Glutamatergic neuron (in vitro differentiated cells): ENCODE data around the gene SPTBN1. TPM values are rescaled to one million over a fixed set of nuclear protein-coding genes. Genes with fewer than 3 reads are reported as not detected.

Experiments
- DNase-seq: peaks from one replicate; pipeline ENCODE4 v3.0.0; 2022
- H3K27ac Mint-ChIP-seq: one replicate; pipeline ENCODE4 v1.8.0; 2020; ENCODE audit warnings: mild to moderate bottlenecking, mixed read lengths, inconsistent platforms; ENCODE audit not compliant: unreplicated experiment
- H3K27me3 Mint-ChIP-seq: one replicate; pipeline ENCODE4 v1.8.0; 2020; ENCODE audit warnings: mild to moderate bottlenecking, moderate library complexity, mixed read lengths, inconsistent platforms; ENCODE audit not compliant: unreplicated experiment
- H3K36me3 Mint-ChIP-seq: one replicate; pipeline ENCODE4 v1.8.0; 2020; ENCODE audit warnings: mild to moderate bottlenecking, mixed read lengths, inconsistent platforms; ENCODE audit not compliant: unreplicated experiment
- H3K4me1 Mint-ChIP-seq: one replicate; pipeline ENCODE4 v1.8.0; 2020; ENCODE audit warnings: mild to moderate bottlenecking, low read depth, mixed read lengths, inconsistent platforms; ENCODE audit not compliant: unreplicated experiment
- H3K4me3 Mint-ChIP-seq: one replicate; pipeline ENCODE4 v1.8.0; 2020; ENCODE audit warnings: mild to moderate bottlenecking, mixed read lengths, inconsistent platforms; ENCODE audit not compliant: unreplicated experiment
- H3K9me3 Mint-ChIP-seq: one replicate; pipeline ENCODE4 v1.8.0; 2020; ENCODE audit warnings: mild to moderate bottlenecking, moderate library complexity, mixed read lengths, inconsistent platforms; ENCODE audit not compliant: unreplicated experiment
- total RNA-seq: library from RNA; stranded (reverse); fragmentation: NEBNext Ultra II Directional; extraction: Animal tissue kit (Norgen Biotek cat#: 25700); gene quantifications from one replicate; pipeline ENCODE4 v1.2.1, GENCODE V29; 2021; ENCODE audit not compliant: unreplicated experiment
- TF ChIP-seq, protein P1 (sequence below): fragments of 200-600 bp; sonication (generic); IDR thresholded peaks from one replicate; pipeline ENCODE4 v1.5.0; 2021; ENCODE audit not compliant: partially characterized antibody, unreplicated experiment

The SPTBN1 gene
- total RNA-seq, 1 donor from 2014 or later = 385 TPM

DNA sequence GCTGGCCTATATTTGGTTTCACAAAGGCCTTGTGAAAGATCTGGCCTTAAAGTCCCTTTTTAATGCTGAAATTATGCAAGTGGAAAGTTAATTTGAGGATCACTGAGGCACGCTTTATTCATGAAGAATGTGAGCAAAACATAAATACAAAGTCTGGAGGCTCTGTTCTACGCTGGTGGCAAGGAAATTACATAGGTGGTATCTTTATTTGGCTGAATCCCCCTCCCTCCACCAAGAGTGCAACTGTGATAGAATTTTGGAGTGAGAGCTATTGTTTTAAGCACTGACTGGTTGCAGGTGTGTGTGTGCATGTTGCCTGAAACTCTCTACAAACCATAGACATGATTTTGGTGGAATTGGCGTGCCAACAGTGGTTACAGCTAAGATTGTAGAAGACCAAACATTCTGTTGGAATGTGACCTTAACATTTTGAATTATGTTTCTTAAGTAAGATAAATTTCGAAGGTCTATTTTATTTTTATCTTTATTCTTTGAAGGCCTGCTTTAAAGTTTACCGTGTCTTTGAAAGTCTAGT is 114.3 kb downstream of the SPTBN1 start:
- no peak for DNase-seq
- Mint-ChIP-seq H3K27me3 (peaks cover 3% of the 10 kb centered on the region), H3K27ac (peak overlapping the region; percentile 19), H3K9me3 (peaks cover 2% of the 10 kb centered on the region), H3K4me3 (no peak overlapping the region), H3K4me1 (peaks cover 32% of the 10 kb centered on the region), H3K36me3 (no peaks in the 10 kb centered on the region)
- TF ChIP-seq, protein P1, sequence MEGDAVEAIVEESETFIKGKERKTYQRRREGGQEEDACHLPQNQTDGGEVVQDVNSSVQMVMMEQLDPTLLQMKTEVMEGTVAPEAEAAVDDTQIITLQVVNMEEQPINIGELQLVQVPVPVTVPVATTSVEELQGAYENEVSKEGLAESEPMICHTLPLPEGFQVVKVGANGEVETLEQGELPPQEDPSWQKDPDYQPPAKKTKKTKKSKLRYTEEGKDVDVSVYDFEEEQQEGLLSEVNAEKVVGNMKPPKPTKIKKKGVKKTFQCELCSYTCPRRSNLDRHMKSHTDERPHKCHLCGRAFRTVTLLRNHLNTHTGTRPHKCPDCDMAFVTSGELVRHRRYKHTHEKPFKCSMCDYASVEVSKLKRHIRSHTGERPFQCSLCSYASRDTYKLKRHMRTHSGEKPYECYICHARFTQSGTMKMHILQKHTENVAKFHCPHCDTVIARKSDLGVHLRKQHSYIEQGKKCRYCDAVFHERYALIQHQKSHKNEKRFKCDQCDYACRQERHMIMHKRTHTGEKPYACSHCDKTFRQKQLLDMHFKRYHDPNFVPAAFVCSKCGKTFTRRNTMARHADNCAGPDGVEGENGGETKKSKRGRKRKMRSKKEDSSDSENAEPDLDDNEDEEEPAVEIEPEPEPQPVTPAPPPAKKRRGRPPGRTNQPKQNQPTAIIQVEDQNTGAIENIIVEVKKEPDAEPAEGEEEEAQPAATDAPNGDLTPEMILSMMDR = no peak

DNA sequence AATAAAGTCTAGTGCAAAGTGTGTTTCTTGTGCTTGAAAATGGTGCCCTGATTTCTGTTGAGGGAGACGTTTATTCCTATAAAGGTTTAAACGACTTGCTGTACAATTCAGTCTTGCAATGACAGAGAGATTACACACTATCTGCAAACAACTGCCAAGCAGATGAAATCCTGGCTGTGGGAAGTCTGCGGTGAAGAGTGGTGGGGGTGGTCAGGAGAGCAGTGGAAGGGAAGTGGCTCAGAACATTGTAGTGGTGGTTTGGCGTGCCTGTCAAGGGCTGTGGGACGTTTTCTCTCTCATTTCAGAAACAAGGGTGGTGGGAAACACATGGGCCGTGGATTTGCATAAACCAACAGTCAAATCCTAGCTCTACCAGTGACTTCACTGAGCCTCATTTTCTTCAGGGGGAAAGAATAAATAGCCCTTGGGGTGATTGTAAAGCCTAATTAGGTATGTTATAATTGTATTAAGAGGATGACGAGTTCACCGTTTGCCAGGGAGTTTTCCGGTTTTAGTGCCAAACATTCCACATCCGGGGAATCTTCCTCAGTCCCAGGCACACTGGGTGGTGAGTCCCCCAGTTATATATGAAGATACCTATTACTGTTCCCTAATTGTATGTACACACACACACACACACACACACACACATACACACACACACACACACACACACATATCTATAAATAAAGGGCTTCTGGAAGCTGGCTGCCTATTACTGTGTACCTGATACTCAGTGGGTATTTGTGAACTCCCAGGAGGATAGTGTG is 115.0 kb downstream of the SPTBN1 start:
- peak overlapping the region; percentile 19 for H3K27ac Mint-ChIP-seq
- H3K36me3 Mint-ChIP-seq = no peaks in the 10 kb centered on the region
- TF ChIP-seq, protein P1 = no peak
- H3K4me1 Mint-ChIP-seq = peaks cover 29% of the 10 kb centered on the region
- H3K27me3 Mint-ChIP-seq = peaks cover 3% of the 10 kb centered on the region
- H3K9me3 Mint-ChIP-seq = peaks cover 2% of the 10 kb centered on the region
- DNase-seq = no peak
- H3K4me3 Mint-ChIP-seq = no peak overlapping the region

- H3K4me1 Mint-ChIP-seq = peaks cover 27% of the 10 kb centered on the region
These were observed 116.1 kb downstream of the SPTBN1 start for GRCh38 chr2:54572262-54572635.

GRCh38 chr2:54572636-54573536 is 116.8 kb downstream of the SPTBN1 start:
- H3K4me1 Mint-ChIP-seq = peaks cover 27% of the 10 kb centered on the region
- H3K4me3 Mint-ChIP-seq = no peak overlapping the region
- DNase-seq = no peak
- peaks cover 4% of the 10 kb centered on the region for H3K36me3 Mint-ChIP-seq
- peak overlapping the region; percentile 41 for H3K27ac Mint-ChIP-seq
- H3K9me3 Mint-ChIP-seq = peaks cover 2% of the 10 kb centered on the region
- H3K27me3 Mint-ChIP-seq = peaks cover 3% of the 10 kb centered on the region
- TF ChIP-seq, protein P1 = no peak

More at GRCh38 chr2:54572262-54572635, 116.1 kb downstream of the SPTBN1 start:
- Mint-ChIP-seq H3K27me3 (peaks cover 3% of the 10 kb centered on the region), H3K4me3 (no peak overlapping the region), H3K9me3 (peaks cover 2% of the 10 kb centered on the region), H3K36me3 (peaks cover 4% of the 10 kb centered on the region), H3K27ac (no peak overlapping the region)
- DNase-seq = no peak
- TF ChIP-seq, protein P1 = no peak

DNA sequence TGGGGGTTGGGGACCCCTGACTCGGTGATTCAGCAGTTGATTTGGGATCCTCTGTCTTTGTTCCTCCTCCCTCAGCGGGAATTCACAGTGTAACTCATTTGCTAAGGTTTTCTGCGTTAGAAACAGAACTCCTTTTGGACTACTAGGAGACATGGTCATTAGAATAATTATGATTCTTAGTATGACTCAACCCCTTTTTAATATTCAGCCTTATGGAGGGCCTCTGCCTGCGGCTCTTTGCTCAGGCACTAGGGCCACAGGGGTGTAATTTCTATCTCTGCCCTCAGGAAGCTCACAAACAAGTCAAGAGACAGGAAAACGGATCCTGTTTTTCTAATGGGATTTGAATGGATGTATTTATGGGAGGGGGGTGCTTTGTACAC is 117.4 kb downstream of the SPTBN1 start:
- no peak overlapping the region for H3K4me3 Mint-ChIP-seq
- no peak for DNase-seq
- peak overlapping the region; percentile 20 for H3K27ac Mint-ChIP-seq
- peaks cover 3% of the 10 kb centered on the region for H3K27me3 Mint-ChIP-seq
- peaks cover 2% of the 10 kb centered on the region for H3K9me3 Mint-ChIP-seq
- H3K36me3 Mint-ChIP-seq = peaks cover 4% of the 10 kb centered on the region
- TF ChIP-seq, protein P1 = no peak
- peaks cover 27% of the 10 kb centered on the region for H3K4me1 Mint-ChIP-seq
